ENCODE data around the gene LAMB4.

Gene LAMB4

GRCh38 chr7:108027239-108027638, 102.9 kb downstream of the LAMB4 start:
- H3K9me2 ChIP-seq (replicated peaks; ENCODE audit: insufficient read depth, low read length): no peaks in the 10 kb centered on the region
- no peaks in the 10 kb centered on the region for H3K36me3 ChIP-seq (replicated peaks; ENCODE audit: insufficient read depth, low read length)
- H3K79me2 ChIP-seq (ENCODE audit: low read length): no peaks in the 10 kb centered on the region
- H3K9ac ChIP-seq (ENCODE audit: low read length): no peak overlapping the region
- no peak overlapping the region for H3K27ac ChIP-seq (ENCODE audit: low read length)
- H3F3A ChIP-seq (ENCODE audit: insufficient read depth, low read length): no peaks in the 10 kb centered on the region
- no peak overlapping the region for H3K4me2 ChIP-seq (ENCODE audit: low read depth, low read length)
- no peak overlapping the region for H3K4me3 ChIP-seq (ENCODE audit: low read length)
- H3K4me1 ChIP-seq (ENCODE audit: low read length): no peaks in the 10 kb centered on the region
- H2AFZ ChIP-seq (ENCODE audit: low read length): no peak overlapping the region
- H4K20me1 ChIP-seq (ENCODE audit: insufficient read depth, low read length): no peaks in the 10 kb centered on the region
- DNase-seq: no peak
- no peaks in the 10 kb centered on the region for H3K9me3 ChIP-seq (replicated peaks; ENCODE audit: insufficient read depth, low read length)
- TF ChIP-seq EZH2phosphoT487 (IDR thresholded peaks at IDR 0.05; ENCODE audit: low read length) (no peak), CTCF (IDR thresholded peaks at IDR 0.05; ENCODE audit: low read length) (no peak), EZH2 (optimal IDR thresholded peaks at IDR 0.05; ENCODE audit: low read depth, low read length) (no peak)
- H3K27me3 ChIP-seq (replicated peaks; ENCODE audit: insufficient read depth, low read length): no peaks in the 10 kb centered on the region

- H3K4me1 ChIP-seq (ENCODE audit: low read length): no peaks in the 10 kb centered on the region
- H3K4me3 ChIP-seq (ENCODE audit: low read length): no peak overlapping the region
Observed at GRCh38 chr7:108026647-108027046, 103.5 kb downstream of the LAMB4 start.

GRCh38 chr7:108026116-108026515, 104.0 kb downstream of the LAMB4 start:
- no peak for TF ChIP-seq EZH2phosphoT487 (IDR thresholded peaks at IDR 0.05; ENCODE audit: low read length)
- no peak for TF ChIP-seq EZH2 (optimal IDR thresholded peaks at IDR 0.05; ENCODE audit: low read depth, low read length)
- no peak for TF ChIP-seq CTCF (IDR thresholded peaks at IDR 0.05; ENCODE audit: low read length)
- Histone ChIP-seq H3F3A (ENCODE audit: insufficient read depth, low read length) (no peaks in the 10 kb centered on the region), H3K4me1 (ENCODE audit: low read length) (no peaks in the 10 kb centered on the region)

More at GRCh38 chr7:108026647-108027046, 103.5 kb downstream of the LAMB4 start:
- no peak for DNase-seq
- no peaks in the 10 kb centered on the region for H3K79me2 ChIP-seq (ENCODE audit: low read length)
- no peak overlapping the region for H3K4me2 ChIP-seq (ENCODE audit: low read depth, low read length)
- no peak overlapping the region for H2AFZ ChIP-seq (ENCODE audit: low read length)
- H3K9ac ChIP-seq (ENCODE audit: low read length): no peak overlapping the region
- no peak overlapping the region for H3K27ac ChIP-seq (ENCODE audit: low read length)
- H4K20me1 ChIP-seq (ENCODE audit: insufficient read depth, low read length): no peaks in the 10 kb centered on the region
- no peaks in the 10 kb centered on the region for H3F3A ChIP-seq (ENCODE audit: insufficient read depth, low read length)
- no peaks in the 10 kb centered on the region for H3K9me2 ChIP-seq (replicated peaks; ENCODE audit: insufficient read depth, low read length)
- no peaks in the 10 kb centered on the region for H3K36me3 ChIP-seq (replicated peaks; ENCODE audit: insufficient read depth, low read length)
- TF ChIP-seq EZH2 (optimal IDR thresholded peaks at IDR 0.05; ENCODE audit: low read depth, low read length) (no peak), CTCF (IDR thresholded peaks at IDR 0.05; ENCODE audit: low read length) (no peak), EZH2phosphoT487 (IDR thresholded peaks at IDR 0.05; ENCODE audit: low read length) (no peak)
- no peaks in the 10 kb centered on the region for H3K27me3 ChIP-seq (replicated peaks; ENCODE audit: insufficient read depth, low read length)
- no peaks in the 10 kb centered on the region for H3K9me3 ChIP-seq (replicated peaks; ENCODE audit: insufficient read depth, low read length)

More at GRCh38 chr7:108026116-108026515, 104.0 kb downstream of the LAMB4 start:
- H3K9ac ChIP-seq (ENCODE audit: low read length): no peak overlapping the region
- H3K4me3 ChIP-seq (ENCODE audit: low read length): no peak overlapping the region
- H4K20me1 ChIP-seq (ENCODE audit: insufficient read depth, low read length): no peaks in the 10 kb centered on the region
- H3K36me3 ChIP-seq (replicated peaks; ENCODE audit: insufficient read depth, low read length): no peaks in the 10 kb centered on the region
- H2AFZ ChIP-seq (ENCODE audit: low read length): no peak overlapping the region
- no peaks in the 10 kb centered on the region for H3K9me2 ChIP-seq (replicated peaks; ENCODE audit: insufficient read depth, low read length)
- no peak overlapping the region for H3K4me2 ChIP-seq (ENCODE audit: low read depth, low read length)
- no peaks in the 10 kb centered on the region for H3K9me3 ChIP-seq (replicated peaks; ENCODE audit: insufficient read depth, low read length)
- no peaks in the 10 kb centered on the region for H3K79me2 ChIP-seq (ENCODE audit: low read length)
- no peaks in the 10 kb centered on the region for H3K27me3 ChIP-seq (replicated peaks; ENCODE audit: insufficient read depth, low read length)
- H3K27ac ChIP-seq (ENCODE audit: low read length): no peak overlapping the region
- DNase-seq: no peak
